ENCODE data around the gene DOCK3. TPM values are rescaled to one million over a fixed set of nuclear protein-coding genes. Genes with fewer than 3 reads are reported as not detected.

The DOCK3 gene
- total and polyA plus RNA-seq, 3 donors from 2014 or later: 8.4 to 11.7 (median 11.2) TPM

- no peaks in the 10 kb centered on the region for H3K27me3 ChIP-seq
- DNase-seq: no peak
- no peak overlapping the region for H3K27ac ChIP-seq
- no peaks in the 10 kb centered on the region for H3K9me3 ChIP-seq
- no peak overlapping the region for H3K4me3 ChIP-seq
- WGBS, 2 donors: 89 to 92% methylated on average over 3 of the region's 3 CpGs
- TF ChIP-seq POLR2A (IDR thresholded peaks at IDR 0.05): no peak
- TF ChIP-seq, protein P1, sequence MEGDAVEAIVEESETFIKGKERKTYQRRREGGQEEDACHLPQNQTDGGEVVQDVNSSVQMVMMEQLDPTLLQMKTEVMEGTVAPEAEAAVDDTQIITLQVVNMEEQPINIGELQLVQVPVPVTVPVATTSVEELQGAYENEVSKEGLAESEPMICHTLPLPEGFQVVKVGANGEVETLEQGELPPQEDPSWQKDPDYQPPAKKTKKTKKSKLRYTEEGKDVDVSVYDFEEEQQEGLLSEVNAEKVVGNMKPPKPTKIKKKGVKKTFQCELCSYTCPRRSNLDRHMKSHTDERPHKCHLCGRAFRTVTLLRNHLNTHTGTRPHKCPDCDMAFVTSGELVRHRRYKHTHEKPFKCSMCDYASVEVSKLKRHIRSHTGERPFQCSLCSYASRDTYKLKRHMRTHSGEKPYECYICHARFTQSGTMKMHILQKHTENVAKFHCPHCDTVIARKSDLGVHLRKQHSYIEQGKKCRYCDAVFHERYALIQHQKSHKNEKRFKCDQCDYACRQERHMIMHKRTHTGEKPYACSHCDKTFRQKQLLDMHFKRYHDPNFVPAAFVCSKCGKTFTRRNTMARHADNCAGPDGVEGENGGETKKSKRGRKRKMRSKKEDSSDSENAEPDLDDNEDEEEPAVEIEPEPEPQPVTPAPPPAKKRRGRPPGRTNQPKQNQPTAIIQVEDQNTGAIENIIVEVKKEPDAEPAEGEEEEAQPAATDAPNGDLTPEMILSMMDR (IDR thresholded peaks at IDR 0.05): no peak
- intact Hi-C loops (cut with DNase I; ENCODE audit: low total_unique reads): no loop called here
- H3K36me3 ChIP-seq (ENCODE audit: low read depth, missing control alignments): no peaks in the 10 kb centered on the region
- peaks cover 4% of the 10 kb centered on the region for H3K4me1 ChIP-seq
Observed at GRCh38 chr3:50653937-50654595, 20.7 kb upstream of the DOCK3 start.

DNA sequence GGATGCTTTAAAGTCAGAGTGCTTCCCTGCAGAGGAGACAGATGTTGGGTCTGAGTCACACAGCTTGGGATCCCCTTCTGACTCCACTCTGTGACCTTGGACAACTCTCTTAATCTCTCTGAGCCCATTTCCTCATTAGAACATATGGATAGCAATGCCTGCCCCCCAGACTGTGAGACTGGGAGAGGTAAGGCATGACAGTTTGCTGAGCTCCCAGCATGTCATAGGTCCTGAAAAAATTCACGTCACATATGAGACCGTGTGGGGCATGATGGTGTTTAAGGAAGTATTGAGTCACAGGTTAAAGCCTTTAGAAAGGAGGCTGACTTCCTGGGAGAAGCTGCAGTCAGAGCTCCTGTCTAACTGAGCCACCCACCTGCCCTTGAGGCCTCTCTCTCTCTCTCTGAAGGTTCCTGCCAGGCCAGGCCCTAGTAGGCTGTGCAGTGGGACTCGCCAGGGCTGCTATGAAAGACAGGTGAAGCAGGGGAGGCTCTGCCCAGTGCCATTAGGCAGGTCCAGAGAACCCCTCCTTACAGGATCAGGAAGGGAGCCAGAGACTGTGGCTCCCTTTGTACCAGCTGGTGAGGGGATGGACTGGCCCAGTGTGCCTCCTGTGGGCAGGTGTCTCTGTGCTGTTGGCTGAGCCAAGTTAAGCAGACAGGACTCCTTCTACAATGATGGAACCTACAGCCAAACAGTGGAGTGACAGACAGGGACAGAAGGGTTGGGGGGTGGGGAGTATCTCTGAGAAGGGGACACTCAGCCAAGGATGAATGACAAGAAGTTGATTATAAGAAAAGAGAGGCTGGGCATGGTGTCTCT lies 19.5 kb upstream of the DOCK3 start:
- no peaks in the 10 kb centered on the region for H3K9me3 ChIP-seq
- no peak for DNase-seq
- H3K36me3 ChIP-seq (ENCODE audit: low read depth, missing control alignments): no peaks in the 10 kb centered on the region
- intact Hi-C loops (cut with DNase I; ENCODE audit: low total_unique reads): no loop called here
- TF ChIP-seq, protein P1 (IDR thresholded peaks at IDR 0.05): no peak
- TF ChIP-seq POLR2A (IDR thresholded peaks at IDR 0.05): no peak
- H3K4me1 ChIP-seq: no peaks in the 10 kb centered on the region
- no peak overlapping the region for H3K27ac ChIP-seq
- 48 to 84% methylated on average over 2 to 3 of the region's 3 CpGs for WGBS, 2 donors
- no peaks in the 10 kb centered on the region for H3K27me3 ChIP-seq
- no peak overlapping the region for H3K4me3 ChIP-seq

- TF ChIP-seq POLR2A (IDR thresholded peaks at IDR 0.05): no peak
- TF ChIP-seq, protein P1 (IDR thresholded peaks at IDR 0.05): no peak
- intact Hi-C loops (cut with DNase I; ENCODE audit: low total_unique reads): no loop called here
- Histone ChIP-seq H3K9me3 (no peaks in the 10 kb centered on the region), H3K27me3 (no peaks in the 10 kb centered on the region), H3K27ac (no peak overlapping the region), H3K4me1 (no peaks in the 10 kb centered on the region), H3K4me3 (no peak overlapping the region), H3K36me3 (ENCODE audit: low read depth, missing control alignments) (no peaks in the 10 kb centered on the region)
- DNase-seq: no peak
- WGBS, 2 donors: 63 to 66% methylated on average over 7 to 8 of the region's 8 CpGs
Observed at GRCh38 chr3:50656417-50657195, 18.1 kb upstream of the DOCK3 start.

DNA sequence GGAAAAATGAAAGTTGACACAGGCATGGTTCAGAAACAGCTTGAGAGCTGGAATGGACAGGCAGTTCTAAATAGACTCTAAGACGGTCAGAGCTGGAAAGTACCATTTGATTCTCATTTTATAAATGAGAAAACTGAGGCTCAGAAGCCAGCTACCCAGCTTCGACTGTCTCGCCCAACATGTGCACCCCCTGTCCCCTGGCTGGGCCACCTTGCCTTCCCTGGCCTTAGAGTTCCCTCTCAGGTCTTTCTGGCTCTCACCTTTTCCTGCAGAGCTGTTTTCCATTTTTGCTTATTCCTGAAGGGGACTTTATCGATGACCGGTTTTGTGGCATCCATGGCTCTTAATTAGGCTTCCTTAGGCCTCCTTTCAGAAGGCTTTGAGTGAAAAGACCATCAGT lies 17.3 kb upstream of the DOCK3 start:
- intact Hi-C loops (cut with DNase I; ENCODE audit: low total_unique reads): no loop called here
- Histone ChIP-seq H3K4me1 (no peaks in the 10 kb centered on the region), H3K4me3 (no peak overlapping the region), H3K9me3 (no peaks in the 10 kb centered on the region), H3K36me3 (ENCODE audit: low read depth, missing control alignments) (no peaks in the 10 kb centered on the region), H3K27ac (no peak overlapping the region), H3K27me3 (no peaks in the 10 kb centered on the region)
- 94 to 96% methylated on average over 5 of the region's 5 CpGs for WGBS, 2 donors
- TF ChIP-seq, protein P1 (IDR thresholded peaks at IDR 0.05): no peak
- TF ChIP-seq POLR2A (IDR thresholded peaks at IDR 0.05): no peak
- DNase-seq: no peak
